GM12891 (cell line): Measurements from ENCODE around the gene DPYSL3.

Experiments
- POLR2A ChIP-seq: IDR thresholded peaks from 2 replicates; pipeline ENCODE4 v1.6.1; 2011; ENCODE audit warnings: low read depth, low read length, control low read depth
- POLR2AphosphoS5 ChIP-seq: IDR thresholded peaks from 2 replicates; pipeline ENCODE4 v1.6.1; 2011; ENCODE audit warnings: low read depth, low read length, control low read depth
- SPI1 ChIP-seq: IDR thresholded peaks from 2 replicates; pipeline ENCODE4 v1.6.1; 2011; ENCODE audit warnings: low read depth, low read length, control low read depth

DNA sequence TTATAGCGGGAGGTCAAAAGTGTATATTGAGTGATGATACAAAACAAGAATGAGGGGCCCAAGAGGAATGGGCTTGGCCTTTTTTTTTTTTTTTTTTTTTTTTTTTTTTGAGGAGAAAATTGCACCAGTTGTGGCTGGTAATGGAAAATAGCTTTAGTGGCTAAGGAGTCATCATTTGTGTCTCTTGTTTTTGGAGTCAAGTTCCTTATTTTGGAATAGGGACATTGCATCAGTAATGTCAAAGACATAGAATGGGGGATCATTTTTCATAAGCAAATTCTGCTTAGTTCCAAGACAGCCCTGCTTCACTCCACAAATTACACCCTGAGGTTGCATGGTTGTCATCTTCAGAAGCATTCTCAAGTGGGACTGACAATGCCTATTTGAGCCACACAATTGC is 137.7 kb downstream of the DPYSL3 start:
- TF ChIP-seq POLR2A (no peak), POLR2AphosphoS5 (no peak), SPI1 (no peak)
